HepG2 (cell line): ENCODE results near the gene SMG5. TPM values are rescaled to one million over a fixed set of nuclear protein-coding genes. Genes with fewer than 3 reads are reported as not detected.
A peak's percentile ranks its signal among the peaks of the same experiment; 100 is the strongest.

Experiments used
- ATAD3A ChIP-seq: sonication (generic); formaldehyde crosslinking; IDR thresholded peaks from 2 replicates; pipeline ENCODE4 v1.4.0; 2020; ENCODE audit warnings: missing genetic modification reagents
- EED ChIP-seq: sonication (generic); formaldehyde crosslinking; IDR thresholded peaks from 2 replicates; pipeline ENCODE4 v1.5.0; 2020; ENCODE audit warnings: mild to moderate bottlenecking, missing genetic modification reagents
- GATAD2A ChIP-seq: IDR thresholded peaks from 2 replicates; pipeline ENCODE4 v1.6.1; 2016
- HNRNPUL1 ChIP-seq: fragments of 200-400 bp; formaldehyde crosslinking; IDR thresholded peaks from 2 replicates; pipeline ENCODE4 v1.6.1; 2017; ENCODE audit warnings: low read depth, mild to moderate bottlenecking, low read length, moderate library complexity
- KDM4B ChIP-seq: sonication (generic); formaldehyde crosslinking; IDR thresholded peaks from 2 replicates; pipeline ENCODE4 v1.4.0; 2020; ENCODE audit warnings: missing genetic modification reagents
- KLF15 ChIP-seq: sonication (generic); formaldehyde crosslinking; IDR thresholded peaks from 2 replicates; pipeline ENCODE4 v1.8.1; 2023; ENCODE audit warnings: borderline replicate concordance, mild to moderate bottlenecking, inconsistent platforms, missing genetic modification reagents, mixed read lengths
- MTA3 ChIP-seq: sonication (generic); formaldehyde crosslinking; IDR thresholded peaks from 2 replicates; pipeline ENCODE4 v1.4.0; 2020; ENCODE audit warnings: missing genetic modification reagents
- MXD4 ChIP-seq: IDR thresholded peaks from 2 replicates; pipeline ENCODE4 v1.6.1; 2016; ENCODE audit warnings: mild to moderate bottlenecking, missing biosample characterization, missing genetic modification reagents
- MYNN ChIP-seq: sonication (generic); formaldehyde crosslinking; IDR thresholded peaks from 2 replicates; pipeline ENCODE4 v1.4.0; 2020; ENCODE audit warnings: mild to moderate bottlenecking, low read depth, missing genetic modification reagents
- PRPF4 ChIP-seq: fragments of 200-400 bp; formaldehyde crosslinking; IDR thresholded peaks from 2 replicates; pipeline ENCODE4 v1.6.1; 2016; ENCODE audit warnings: low read length, low read depth; ENCODE audit not compliant: poor library complexity, severe bottlenecking
- ZNF24 ChIP-seq: fragments of 450-650 bp; IDR thresholded peaks from 2 replicates; pipeline ENCODE4 v1.6.1; 2017; ENCODE audit warnings: antibody characterized with exemption, mild to moderate bottlenecking
- ZNF788 ChIP-seq: sonication (generic); formaldehyde crosslinking; IDR thresholded peaks from 2 replicates; pipeline ENCODE4 v1.5.0; 2020; ENCODE audit warnings: mild to moderate bottlenecking, missing genetic modification reagents, borderline replicate concordance
- polyA plus RNA-seq, 8 experiments: library from polyadenylated mRNA; depleted of rRNA in 3 of 8; stranded (reverse) in 7 of 8; unstranded in 1 of 8; fragments of >200 nt; fragmentation: Illumina TruSeq in 4 of 8; extraction: Trizol in 4 of 8; gene quantifications; 2 replicates each; pipeline versions ENCODE4 v1.2.1 to v1.2.3, GENCODE V29; 2011 to 2016; ENCODE audit warnings: low read depth in 4 of 8, missing spikeins in 1 of 8, mixed read lengths in 1 of 8; ENCODE audit not compliant: insufficient read depth in 1 of 8
- total RNA-seq, 5 experiments: library from RNA; depleted of rRNA; stranded (reverse); fragments of >200 nt; fragmentation: Illumina TruSeq; extraction: Trizol; gene quantifications; 2 replicates each; pipeline ENCODE4 v1.2.3, GENCODE V29; 2016; ENCODE audit warnings: low read depth in 1 of 5
- TF ChIP-seq, protein P1 (sequence below): IDR thresholded peaks from 2 replicates; pipeline ENCODE4 v1.6.1; 2018; ENCODE audit warnings: missing genetic modification reagents
- TF ChIP-seq, protein P2 (sequence below): sonication (generic); formaldehyde crosslinking; IDR thresholded peaks from 2 replicates; pipeline ENCODE4 v1.5.0; 2020; ENCODE audit warnings: missing genetic modification reagents, mild to moderate bottlenecking, borderline replicate concordance
- TF ChIP-seq, protein P3 (sequence below): IDR thresholded peaks from 2 replicates; pipeline ENCODE4 v1.6.1; 2016; ENCODE audit warnings: low read depth, missing genetic modification reagents, missing compliant biosample characterization
- TF ChIP-seq, protein P4 (sequence below): IDR thresholded peaks from 2 replicates; pipeline ENCODE4 v1.6.1; 2016; ENCODE audit warnings: missing genetic modification reagents, missing compliant biosample characterization
- TF ChIP-seq, protein P5 (sequence below): sonication (generic); formaldehyde crosslinking; IDR thresholded peaks from 2 replicates; pipeline ENCODE4 v1.5.0; 2020; ENCODE audit warnings: missing genetic modification reagents
- TF ChIP-seq, protein P6 (sequence below): sonication (generic); formaldehyde crosslinking; IDR thresholded peaks from 2 replicates; pipeline ENCODE4 v1.4.0; 2020; ENCODE audit warnings: missing genetic modification reagents

The SMG5 gene
- total and polyA plus RNA-seq, 2 of the 13 experiments (the other 11 are each of a cell fraction or from before 2014, with no cell fraction given): 50.5 to 84.0 TPM

DNA sequence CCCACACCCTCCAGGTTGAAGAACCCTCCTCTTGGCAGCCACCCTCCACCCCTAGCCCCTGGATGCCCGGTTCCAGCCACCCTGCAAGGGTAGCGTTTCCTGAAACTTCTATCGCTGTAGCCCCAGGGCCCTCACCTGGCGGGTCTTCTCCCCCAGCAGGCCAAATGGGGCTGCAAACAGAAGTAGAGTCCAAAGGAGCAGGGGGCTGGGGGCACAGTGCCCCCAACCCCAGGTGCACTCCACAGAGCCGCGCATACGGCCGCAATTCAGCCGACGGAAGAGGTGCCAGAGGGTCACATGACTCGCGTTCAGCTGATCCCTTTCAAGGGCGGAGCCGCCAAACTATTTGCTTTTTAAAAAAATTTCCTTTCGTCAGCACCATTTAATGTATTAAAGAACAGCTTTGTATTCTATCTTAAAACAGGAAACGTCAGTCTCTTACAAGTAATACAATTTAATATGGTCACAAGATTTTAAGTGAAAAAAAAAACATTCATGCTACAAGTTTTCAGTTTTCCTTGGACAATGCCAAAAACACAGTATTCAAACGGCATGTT lies 12.8 kb upstream of the SMG5 start, which contains the start of gene GLMP (continued):
- TF ChIP-seq, protein P1, sequence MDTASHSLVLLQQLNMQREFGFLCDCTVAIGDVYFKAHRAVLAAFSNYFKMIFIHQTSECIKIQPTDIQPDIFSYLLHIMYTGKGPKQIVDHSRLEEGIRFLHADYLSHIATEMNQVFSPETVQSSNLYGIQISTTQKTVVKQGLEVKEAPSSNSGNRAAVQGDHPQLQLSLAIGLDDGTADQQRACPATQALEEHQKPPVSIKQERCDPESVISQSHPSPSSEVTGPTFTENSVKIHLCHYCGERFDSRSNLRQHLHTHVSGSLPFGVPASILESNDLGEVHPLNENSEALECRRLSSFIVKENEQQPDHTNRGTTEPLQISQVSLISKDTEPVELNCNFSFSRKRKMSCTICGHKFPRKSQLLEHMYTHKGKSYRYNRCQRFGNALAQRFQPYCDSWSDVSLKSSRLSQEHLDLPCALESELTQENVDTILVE (CRISPR knock-in tag): no peak; the same call in 1 of the 2 replicates
- TF ChIP-seq, protein P2, sequence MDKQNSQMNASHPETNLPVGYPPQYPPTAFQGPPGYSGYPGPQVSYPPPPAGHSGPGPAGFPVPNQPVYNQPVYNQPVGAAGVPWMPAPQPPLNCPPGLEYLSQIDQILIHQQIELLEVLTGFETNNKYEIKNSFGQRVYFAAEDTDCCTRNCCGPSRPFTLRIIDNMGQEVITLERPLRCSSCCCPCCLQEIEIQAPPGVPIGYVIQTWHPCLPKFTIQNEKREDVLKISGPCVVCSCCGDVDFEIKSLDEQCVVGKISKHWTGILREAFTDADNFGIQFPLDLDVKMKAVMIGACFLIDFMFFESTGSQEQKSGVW (CRISPR knock-in tag): no peak
- TF ChIP-seq, protein P3, sequence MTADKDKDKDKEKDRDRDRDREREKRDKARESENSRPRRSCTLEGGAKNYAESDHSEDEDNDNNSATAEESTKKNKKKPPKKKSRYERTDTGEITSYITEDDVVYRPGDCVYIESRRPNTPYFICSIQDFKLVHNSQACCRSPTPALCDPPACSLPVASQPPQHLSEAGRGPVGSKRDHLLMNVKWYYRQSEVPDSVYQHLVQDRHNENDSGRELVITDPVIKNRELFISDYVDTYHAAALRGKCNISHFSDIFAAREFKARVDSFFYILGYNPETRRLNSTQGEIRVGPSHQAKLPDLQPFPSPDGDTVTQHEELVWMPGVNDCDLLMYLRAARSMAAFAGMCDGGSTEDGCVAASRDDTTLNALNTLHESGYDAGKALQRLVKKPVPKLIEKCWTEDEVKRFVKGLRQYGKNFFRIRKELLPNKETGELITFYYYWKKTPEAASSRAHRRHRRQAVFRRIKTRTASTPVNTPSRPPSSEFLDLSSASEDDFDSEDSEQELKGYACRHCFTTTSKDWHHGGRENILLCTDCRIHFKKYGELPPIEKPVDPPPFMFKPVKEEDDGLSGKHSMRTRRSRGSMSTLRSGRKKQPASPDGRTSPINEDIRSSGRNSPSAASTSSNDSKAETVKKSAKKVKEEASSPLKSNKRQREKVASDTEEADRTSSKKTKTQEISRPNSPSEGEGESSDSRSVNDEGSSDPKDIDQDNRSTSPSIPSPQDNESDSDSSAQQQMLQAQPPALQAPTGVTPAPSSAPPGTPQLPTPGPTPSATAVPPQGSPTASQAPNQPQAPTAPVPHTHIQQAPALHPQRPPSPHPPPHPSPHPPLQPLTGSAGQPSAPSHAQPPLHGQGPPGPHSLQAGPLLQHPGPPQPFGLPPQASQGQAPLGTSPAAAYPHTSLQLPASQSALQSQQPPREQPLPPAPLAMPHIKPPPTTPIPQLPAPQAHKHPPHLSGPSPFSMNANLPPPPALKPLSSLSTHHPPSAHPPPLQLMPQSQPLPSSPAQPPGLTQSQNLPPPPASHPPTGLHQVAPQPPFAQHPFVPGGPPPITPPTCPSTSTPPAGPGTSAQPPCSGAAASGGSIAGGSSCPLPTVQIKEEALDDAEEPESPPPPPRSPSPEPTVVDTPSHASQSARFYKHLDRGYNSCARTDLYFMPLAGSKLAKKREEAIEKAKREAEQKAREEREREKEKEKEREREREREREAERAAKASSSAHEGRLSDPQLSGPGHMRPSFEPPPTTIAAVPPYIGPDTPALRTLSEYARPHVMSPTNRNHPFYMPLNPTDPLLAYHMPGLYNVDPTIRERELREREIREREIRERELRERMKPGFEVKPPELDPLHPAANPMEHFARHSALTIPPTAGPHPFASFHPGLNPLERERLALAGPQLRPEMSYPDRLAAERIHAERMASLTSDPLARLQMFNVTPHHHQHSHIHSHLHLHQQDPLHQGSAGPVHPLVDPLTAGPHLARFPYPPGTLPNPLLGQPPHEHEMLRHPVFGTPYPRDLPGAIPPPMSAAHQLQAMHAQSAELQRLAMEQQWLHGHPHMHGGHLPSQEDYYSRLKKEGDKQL (CRISPR knock-in tag): no peak
- TF ChIP-seq ATAD3A (CRISPR knock-in tag) (no peak), ZNF24 (no peak), GATAD2A (CRISPR knock-in tag) (peak; percentile 32; the same call in 1 of the 2 replicates), PRPF4 (no peak), HNRNPUL1 (no peak), KDM4B (CRISPR knock-in tag) (no peak), KLF15 (CRISPR knock-in tag) (no peak), EED (no peak), MTA3 (CRISPR knock-in tag) (no peak), MYNN (CRISPR knock-in tag) (no peak), MXD4 (CRISPR knock-in tag) (no peak), ZNF788 (peak; percentile 55; the same call in 1 of the 2 replicates)
- TF ChIP-seq, protein P4, sequence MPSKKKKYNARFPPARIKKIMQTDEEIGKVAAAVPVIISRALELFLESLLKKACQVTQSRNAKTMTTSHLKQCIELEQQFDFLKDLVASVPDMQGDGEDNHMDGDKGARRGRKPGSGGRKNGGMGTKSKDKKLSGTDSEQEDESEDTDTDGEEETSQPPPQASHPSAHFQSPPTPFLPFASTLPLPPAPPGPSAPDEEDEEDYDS (CRISPR knock-in tag): peak; percentile 26; the same call in 1 of the 2 replicates
- TF ChIP-seq, protein P5, sequence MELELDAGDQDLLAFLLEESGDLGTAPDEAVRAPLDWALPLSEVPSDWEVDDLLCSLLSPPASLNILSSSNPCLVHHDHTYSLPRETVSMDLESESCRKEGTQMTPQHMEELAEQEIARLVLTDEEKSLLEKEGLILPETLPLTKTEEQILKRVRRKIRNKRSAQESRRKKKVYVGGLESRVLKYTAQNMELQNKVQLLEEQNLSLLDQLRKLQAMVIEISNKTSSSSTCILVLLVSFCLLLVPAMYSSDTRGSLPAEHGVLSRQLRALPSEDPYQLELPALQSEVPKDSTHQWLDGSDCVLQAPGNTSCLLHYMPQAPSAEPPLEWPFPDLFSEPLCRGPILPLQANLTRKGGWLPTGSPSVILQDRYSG (CRISPR knock-in tag): no peak
- TF ChIP-seq, protein P6, sequence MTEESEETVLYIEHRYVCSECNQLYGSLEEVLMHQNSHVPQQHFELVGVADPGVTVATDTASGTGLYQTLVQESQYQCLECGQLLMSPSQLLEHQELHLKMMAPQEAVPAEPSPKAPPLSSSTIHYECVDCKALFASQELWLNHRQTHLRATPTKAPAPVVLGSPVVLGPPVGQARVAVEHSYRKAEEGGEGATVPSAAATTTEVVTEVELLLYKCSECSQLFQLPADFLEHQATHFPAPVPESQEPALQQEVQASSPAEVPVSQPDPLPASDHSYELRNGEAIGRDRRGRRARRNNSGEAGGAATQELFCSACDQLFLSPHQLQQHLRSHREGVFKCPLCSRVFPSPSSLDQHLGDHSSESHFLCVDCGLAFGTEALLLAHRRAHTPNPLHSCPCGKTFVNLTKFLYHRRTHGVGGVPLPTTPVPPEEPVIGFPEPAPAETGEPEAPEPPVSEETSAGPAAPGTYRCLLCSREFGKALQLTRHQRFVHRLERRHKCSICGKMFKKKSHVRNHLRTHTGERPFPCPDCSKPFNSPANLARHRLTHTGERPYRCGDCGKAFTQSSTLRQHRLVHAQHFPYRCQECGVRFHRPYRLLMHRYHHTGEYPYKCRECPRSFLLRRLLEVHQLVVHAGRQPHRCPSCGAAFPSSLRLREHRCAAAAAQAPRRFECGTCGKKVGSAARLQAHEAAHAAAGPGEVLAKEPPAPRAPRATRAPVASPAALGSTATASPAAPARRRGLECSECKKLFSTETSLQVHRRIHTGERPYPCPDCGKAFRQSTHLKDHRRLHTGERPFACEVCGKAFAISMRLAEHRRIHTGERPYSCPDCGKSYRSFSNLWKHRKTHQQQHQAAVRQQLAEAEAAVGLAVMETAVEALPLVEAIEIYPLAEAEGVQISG (CRISPR knock-in tag): peak; percentile 34; the same call in 1 of the 2 replicates
